GM23338 (cell line): ENCODE measurements around the gene MARK2. TPM values are rescaled to one million over a fixed set of nuclear protein-coding genes. Genes with fewer than 3 reads are reported as not detected.

Experiments
- ATAC-seq: fragments of 200-7000 bp; cut with Tn5 transposase; 3 replicates; pipeline ENCODE4 v1.9.1; 2020
- DNase-seq: peaks from one replicate; pipeline ENCODE4 v3.0.0-alpha.2; 2015; ENCODE audit warnings: low spot score
- H2AFZ ChIP-seq: fragments of 200-600 bp; sonication (generic); 2 replicates; pipeline ENCODE4 v1.8.0; 2016; ENCODE audit warnings: antibody characterized with exemption, mild to moderate bottlenecking, moderate library complexity
- H3F3A ChIP-seq: fragments of 200-600 bp; sonication (generic); replicated peaks from 2 replicates; pipeline ENCODE4 v1.8.0; 2017; ENCODE audit warnings: antibody characterized with exemption, mixed run types, low read depth
- H3K27ac ChIP-seq: fragments of 200-600 bp; sonication (generic); 2 replicates; pipeline ENCODE4 v1.6.1; 2016; ENCODE audit warnings: low read depth
- H3K27me3 ChIP-seq: fragments of 200-600 bp; sonication (generic); 2 replicates; pipeline ENCODE4 v1.8.0; 2016; ENCODE audit warnings: mild to moderate bottlenecking, mixed run types, moderate library complexity; ENCODE audit not compliant: insufficient read depth
- H3K36me3 ChIP-seq: fragments of 200-600 bp; sonication (generic); 2 replicates; pipeline ENCODE4 v1.8.0; 2016; ENCODE audit warnings: mild to moderate bottlenecking; ENCODE audit not compliant: insufficient read depth
- H3K4me1 ChIP-seq: fragments of 200-600 bp; sonication (generic); 2 replicates; pipeline ENCODE4 v1.8.0; 2016; ENCODE audit warnings: mild to moderate bottlenecking, moderate library complexity; ENCODE audit not compliant: insufficient read depth
- H3K4me2 ChIP-seq: fragments of 200-600 bp; sonication (generic); 2 replicates; pipeline ENCODE4 v1.7.1; 2017; ENCODE audit warnings: mixed run types
- H3K4me3 ChIP-seq: fragments of 200-600 bp; sonication (generic); 2 replicates; pipeline ENCODE4 v1.6.1; 2016; ENCODE audit warnings: mixed run types
- H3K79me2 ChIP-seq: fragments of 200-600 bp; sonication (generic); replicated peaks from 2 replicates; pipeline ENCODE4 v1.8.0; 2017; ENCODE audit warnings: mild to moderate bottlenecking; ENCODE audit not compliant: insufficient read depth
- H3K9me2 ChIP-seq: fragments of 200-600 bp; sonication (generic); 2 replicates; pipeline ENCODE4 v1.8.0; 2017; ENCODE audit not compliant: insufficient read depth
- H4K20me1 ChIP-seq: fragments of 200-600 bp; sonication (generic); replicated peaks from 2 replicates; pipeline ENCODE4 v1.8.0; 2017; ENCODE audit warnings: mild to moderate bottlenecking; ENCODE audit not compliant: insufficient read depth
- H3K27ac Mint-ChIP-seq: 2 replicates; pipeline ENCODE4 v1.8.0; 2020; ENCODE audit warnings: inconsistent platforms, mild to moderate bottlenecking, moderate library complexity, mixed read lengths
- H3K27me3 Mint-ChIP-seq: 3 replicates; pipeline ENCODE4 v1.8.0; 2022; ENCODE audit warnings: low read depth, mild to moderate bottlenecking, moderate library complexity, mixed read lengths, inconsistent platforms; ENCODE audit not compliant: insufficient read depth, poor library complexity
- H3K36me3 Mint-ChIP-seq: 3 replicates; pipeline ENCODE4 v1.8.0; 2021; ENCODE audit warnings: low read depth, mild to moderate bottlenecking, inconsistent platforms, moderate library complexity, mixed read lengths
- H3K4me1 Mint-ChIP-seq: 3 replicates; pipeline ENCODE4 v1.8.0; 2020; ENCODE audit warnings: mild to moderate bottlenecking, inconsistent platforms, mixed read lengths
- H3K4me3 Mint-ChIP-seq: 3 replicates; pipeline ENCODE4 v1.8.0; 2021; ENCODE audit warnings: moderate library complexity, mild to moderate bottlenecking, inconsistent platforms, mixed read lengths
- H3K9me3 Mint-ChIP-seq: 3 replicates; pipeline ENCODE4 v1.8.0; 2020; ENCODE audit warnings: moderate library complexity, mild to moderate bottlenecking, inconsistent platforms, mixed read lengths
- CREB1 ChIP-seq: fragments of 250-450 bp; sonication (Bioruptor Pico); IDR thresholded peaks from 2 replicates; pipeline ENCODE4 v1.5.0; 2020; ENCODE audit warnings: low read depth, mild to moderate bottlenecking, moderate library complexity
- EZH2 ChIP-seq: fragments of 200-600 bp; sonication (generic); IDR thresholded peaks from one replicate; pipeline ENCODE4 v1.8.0; 2017; ENCODE audit warnings: antibody characterized with exemption, mild to moderate bottlenecking, low read depth; ENCODE audit not compliant: unreplicated experiment
- ZNF331 ChIP-seq: fragments of 250-450 bp; sonication (Bioruptor Pico); IDR thresholded peaks from 2 replicates; pipeline ENCODE4 v1.5.0; 2020; ENCODE audit warnings: low read depth, mild to moderate bottlenecking, moderate library complexity
- polyA plus RNA-seq: library from polyadenylated mRNA; unstranded; fragments of >200 nt; fragmentation: Nextera tagmentation; extraction: Ambion mirVana; gene quantifications from 2 replicates; pipeline ENCODE4 v1.2.1, GENCODE V29; 2016
- total RNA-seq: library from RNA; depleted of rRNA; stranded (reverse); fragments of >200 nt; shearing (Covaris generic); gene quantifications from 2 replicates; pipeline ENCODE4 v1.2.3, GENCODE V29; 2014
- TF ChIP-seq, protein P1 (sequence below): IDR thresholded peaks from one replicate; pipeline ENCODE4 v1.6.1; 2018; ENCODE audit warnings: antibody characterized with exemption; ENCODE audit not compliant: unreplicated experiment
- TF ChIP-seq, protein P2 (sequence below): IDR thresholded peaks from 2 replicates; pipeline ENCODE4 v1.6.1; 2016; ENCODE audit warnings: antibody characterized with exemption

MARK2 gene
- total and polyA plus RNA-seq, 2 experiments from 2014 or later: 18.7 to 42.6 TPM

DNA sequence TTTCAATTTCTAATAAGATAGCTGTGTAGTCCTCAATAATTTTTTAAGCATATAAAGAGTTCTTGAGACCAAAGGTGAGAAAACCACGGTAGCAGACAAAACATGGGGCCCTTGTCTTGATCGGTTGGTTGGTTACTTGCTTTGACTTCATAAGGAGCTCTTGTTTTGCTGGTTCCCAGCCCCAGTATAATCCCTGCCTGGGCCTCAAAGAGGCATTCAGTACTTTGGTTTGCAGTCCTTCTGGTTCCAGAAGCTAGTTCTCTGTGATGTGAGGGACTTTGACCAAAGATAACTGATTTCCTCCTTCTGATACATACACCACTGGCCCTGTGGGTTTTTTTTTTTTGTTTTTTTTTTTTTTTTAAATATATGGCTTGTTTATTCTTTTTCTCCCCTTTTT lies 17.1 kb downstream of the MARK2 start:
- Histone ChIP-seq H2AFZ (no peak overlapping the region), H3K79me2 (peaks cover 98% of the 10 kb centered on the region), H3K27ac (peak overlapping the region; percentile 55; the same call in 1 of the 2 replicates), H4K20me1 (peaks cover 51% of the 10 kb centered on the region), H3K4me3 (no peak overlapping the region), H3K36me3 (peaks cover 4% of the 10 kb centered on the region; the same call in 1 of the 2 replicates), H3F3A (peaks cover 4% of the 10 kb centered on the region), H3K4me1 (peaks cover 7% of the 10 kb centered on the region; the same call in 1 of the 2 replicates), H3K9me2 (no peaks in the 10 kb centered on the region), H3K27me3 (no peaks in the 10 kb centered on the region), H3K4me2 (no peak overlapping the region)
- no peaks in the 10 kb centered on the region for H3K27me3 Mint-ChIP-seq
- DNase-seq (no peak), ATAC-seq (no peak)
- H3K36me3 Mint-ChIP-seq: peaks cover 26% of the 10 kb centered on the region
- H3K4me3 Mint-ChIP-seq: no peak overlapping the region
- TF ChIP-seq EZH2: no peak
- no peak for TF ChIP-seq CREB1
- peaks cover 11% of the 10 kb centered on the region for H3K4me1 Mint-ChIP-seq
- H3K9me3 Mint-ChIP-seq: peaks cover 4% of the 10 kb centered on the region; the same call in 2 of the 3 replicates
- no peak overlapping the region for H3K27ac Mint-ChIP-seq

DNA sequence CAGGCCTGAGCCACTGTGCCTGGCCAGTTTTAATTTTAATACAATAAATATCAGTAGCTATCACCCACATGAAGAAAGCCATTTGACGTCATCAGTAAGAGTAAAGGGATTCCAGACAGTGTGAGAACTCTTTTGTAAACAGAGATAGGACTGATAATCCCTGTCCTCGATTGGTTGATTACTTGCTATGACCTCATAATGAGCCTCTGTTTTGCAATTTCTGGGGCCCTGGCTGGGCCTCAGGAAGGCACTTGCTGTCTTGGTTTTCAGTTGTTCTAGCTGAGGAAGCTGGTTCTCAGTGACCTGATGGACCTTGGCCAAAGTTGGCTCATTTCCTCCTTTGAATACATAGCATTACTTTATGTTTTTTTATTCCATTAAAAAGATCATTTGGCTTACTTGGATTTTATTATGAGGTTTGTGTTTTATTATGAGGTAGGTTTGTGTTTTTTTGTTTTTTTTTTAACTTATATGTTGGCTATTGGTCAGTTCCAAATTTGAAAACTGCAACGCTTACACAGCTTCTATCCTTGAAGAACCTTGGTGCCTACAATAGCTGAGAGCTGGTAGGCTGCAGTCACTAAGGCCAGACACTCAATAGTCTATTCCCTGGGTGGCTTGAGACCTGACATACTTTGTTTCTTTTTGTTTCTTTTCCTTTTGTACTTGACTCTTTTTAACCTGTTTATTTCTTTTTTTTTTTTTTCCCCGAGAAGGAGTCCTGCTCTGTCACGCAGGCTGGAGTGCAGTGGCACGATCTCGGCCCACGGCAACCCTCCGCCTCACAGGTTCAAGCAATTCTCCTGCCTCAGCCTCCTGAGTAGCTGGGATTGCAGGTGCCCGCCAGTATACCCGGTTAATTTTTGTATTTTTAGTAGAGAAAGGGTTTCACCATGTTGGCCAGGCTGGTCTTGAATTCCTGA lies 20.0 kb downstream of the MARK2 start:
- Mint-ChIP-seq H3K27me3 (peaks cover 9% of the 10 kb centered on the region), H3K4me1 (peaks cover 18% of the 10 kb centered on the region), H3K27ac (no peak overlapping the region), H3K4me3 (no peak overlapping the region), H3K9me3 (peaks cover 4% of the 10 kb centered on the region; the same call in 2 of the 3 replicates), H3K36me3 (peaks cover 25% of the 10 kb centered on the region)
- H3K79me2 ChIP-seq: peaks cover 95% of the 10 kb centered on the region
- peaks cover 44% of the 10 kb centered on the region for H4K20me1 ChIP-seq
- H3K4me2 ChIP-seq: no peak overlapping the region
- no peaks in the 10 kb centered on the region for H3K27me3 ChIP-seq
- no peaks in the 10 kb centered on the region for H3K9me2 ChIP-seq
- H3K27ac ChIP-seq: peak overlapping the region; percentile 26; the same call in 1 of the 2 replicates
- no peaks in the 10 kb centered on the region; the same call in none of the 2 replicates for H3F3A ChIP-seq
- H3K4me3 ChIP-seq: no peak overlapping the region
- ATAC-seq (no peak), DNase-seq (no peak)
- no peak overlapping the region for H2AFZ ChIP-seq
- TF ChIP-seq, protein P1, sequence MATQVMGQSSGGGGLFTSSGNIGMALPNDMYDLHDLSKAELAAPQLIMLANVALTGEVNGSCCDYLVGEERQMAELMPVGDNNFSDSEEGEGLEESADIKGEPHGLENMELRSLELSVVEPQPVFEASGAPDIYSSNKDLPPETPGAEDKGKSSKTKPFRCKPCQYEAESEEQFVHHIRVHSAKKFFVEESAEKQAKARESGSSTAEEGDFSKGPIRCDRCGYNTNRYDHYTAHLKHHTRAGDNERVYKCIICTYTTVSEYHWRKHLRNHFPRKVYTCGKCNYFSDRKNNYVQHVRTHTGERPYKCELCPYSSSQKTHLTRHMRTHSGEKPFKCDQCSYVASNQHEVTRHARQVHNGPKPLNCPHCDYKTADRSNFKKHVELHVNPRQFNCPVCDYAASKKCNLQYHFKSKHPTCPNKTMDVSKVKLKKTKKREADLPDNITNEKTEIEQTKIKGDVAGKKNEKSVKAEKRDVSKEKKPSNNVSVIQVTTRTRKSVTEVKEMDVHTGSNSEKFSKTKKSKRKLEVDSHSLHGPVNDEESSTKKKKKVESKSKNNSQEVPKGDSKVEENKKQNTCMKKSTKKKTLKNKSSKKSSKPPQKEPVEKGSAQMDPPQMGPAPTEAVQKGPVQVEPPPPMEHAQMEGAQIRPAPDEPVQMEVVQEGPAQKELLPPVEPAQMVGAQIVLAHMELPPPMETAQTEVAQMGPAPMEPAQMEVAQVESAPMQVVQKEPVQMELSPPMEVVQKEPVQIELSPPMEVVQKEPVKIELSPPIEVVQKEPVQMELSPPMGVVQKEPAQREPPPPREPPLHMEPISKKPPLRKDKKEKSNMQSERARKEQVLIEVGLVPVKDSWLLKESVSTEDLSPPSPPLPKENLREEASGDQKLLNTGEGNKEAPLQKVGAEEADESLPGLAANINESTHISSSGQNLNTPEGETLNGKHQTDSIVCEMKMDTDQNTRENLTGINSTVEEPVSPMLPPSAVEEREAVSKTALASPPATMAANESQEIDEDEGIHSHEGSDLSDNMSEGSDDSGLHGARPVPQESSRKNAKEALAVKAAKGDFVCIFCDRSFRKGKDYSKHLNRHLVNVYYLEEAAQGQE: no peak
- TF ChIP-seq, protein P2, sequence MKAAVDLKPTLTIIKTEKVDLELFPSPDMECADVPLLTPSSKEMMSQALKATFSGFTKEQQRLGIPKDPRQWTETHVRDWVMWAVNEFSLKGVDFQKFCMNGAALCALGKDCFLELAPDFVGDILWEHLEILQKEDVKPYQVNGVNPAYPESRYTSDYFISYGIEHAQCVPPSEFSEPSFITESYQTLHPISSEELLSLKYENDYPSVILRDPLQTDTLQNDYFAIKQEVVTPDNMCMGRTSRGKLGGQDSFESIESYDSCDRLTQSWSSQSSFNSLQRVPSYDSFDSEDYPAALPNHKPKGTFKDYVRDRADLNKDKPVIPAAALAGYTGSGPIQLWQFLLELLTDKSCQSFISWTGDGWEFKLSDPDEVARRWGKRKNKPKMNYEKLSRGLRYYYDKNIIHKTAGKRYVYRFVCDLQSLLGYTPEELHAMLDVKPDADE: no peak
- no peak for TF ChIP-seq ZNF331 (CRISPR knock-in tag)
- H3K36me3 ChIP-seq: peaks cover 4% of the 10 kb centered on the region; the same call in 1 of the 2 replicates
- H3K4me1 ChIP-seq: no peaks in the 10 kb centered on the region
